ENCODE results near the gene SOX11.

The SOX11 gene

GRCh38 chr2:5691221-5691984, 781 bp upstream of the SOX11 start:
- no peak for DNase-seq (ENCODE audit: extremely low read depth in 1 of 2, low read depth in 1 of 2)

DNA sequence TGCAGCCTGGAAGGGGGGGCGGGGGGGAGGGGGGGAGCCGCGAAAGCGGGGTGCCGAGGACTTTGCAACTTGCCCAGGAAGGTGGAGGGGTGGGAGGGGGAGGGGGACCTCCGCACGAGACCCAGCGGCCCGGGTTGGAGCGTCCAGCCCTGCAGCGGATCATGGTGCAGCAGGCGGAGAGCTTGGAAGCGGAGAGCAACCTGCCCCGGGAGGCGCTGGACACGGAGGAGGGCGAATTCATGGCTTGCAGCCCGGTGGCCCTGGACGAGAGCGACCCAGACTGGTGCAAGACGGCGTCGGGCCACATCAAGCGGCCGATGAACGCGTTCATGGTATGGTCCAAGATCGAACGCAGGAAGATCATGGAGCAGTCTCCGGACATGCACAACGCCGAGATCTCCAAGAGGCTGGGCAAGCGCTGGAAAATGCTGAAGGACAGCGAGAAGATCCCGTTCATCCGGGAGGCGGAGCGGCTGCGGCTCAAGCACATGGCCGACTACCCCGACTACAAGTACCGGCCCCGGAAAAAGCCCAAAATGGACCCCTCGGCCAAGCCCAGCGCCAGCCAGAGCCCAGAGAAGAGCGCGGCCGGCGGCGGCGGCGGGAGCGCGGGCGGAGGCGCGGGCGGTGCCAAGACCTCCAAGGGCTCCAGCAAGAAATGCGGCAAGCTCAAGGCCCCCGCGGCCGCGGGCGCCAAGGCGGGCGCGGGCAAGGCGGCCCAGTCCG, 540 bp downstream of the SOX11 start:
- no peak for DNase-seq (ENCODE audit: extremely low read depth in 1 of 2, low read depth in 1 of 2)

GRCh38 chr2:5693287-5694201, 1.4 kb downstream of the SOX11 start:
- no peak for DNase-seq (ENCODE audit: extremely low read depth in 1 of 2, low read depth in 1 of 2)

DNA sequence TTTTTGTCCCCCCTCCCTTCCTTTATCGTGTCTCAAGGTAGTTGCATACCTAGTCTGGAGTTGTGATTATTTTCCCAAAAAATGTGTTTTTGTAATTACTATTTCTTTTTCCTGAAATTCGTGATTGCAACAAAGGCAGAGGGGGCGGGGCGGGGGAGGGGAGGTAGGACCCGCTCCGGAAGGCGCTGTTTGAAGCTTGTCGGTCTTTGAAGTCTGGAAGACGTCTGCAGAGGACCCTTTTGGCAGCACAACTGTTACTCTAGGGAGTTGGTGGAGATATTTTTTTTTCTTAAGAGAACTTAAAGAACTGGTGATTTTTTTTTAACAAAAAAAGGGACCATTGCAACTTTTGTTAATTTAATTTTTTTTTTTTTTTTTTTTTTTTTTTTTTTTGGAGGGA, 2.1 kb downstream of the SOX11 start:
- no peak for DNase-seq (ENCODE audit: extremely low read depth in 1 of 2, low read depth in 1 of 2)

- no peak for DNase-seq (ENCODE audit: extremely low read depth in 1 of 2, low read depth in 1 of 2)
Observed at GRCh38 chr2:5695654-5696403, 3.6 kb downstream of the SOX11 start.

- no peak for DNase-seq (ENCODE audit: extremely low read depth in 1 of 2, low read depth in 1 of 2)
Observed at GRCh38 chr2:5696404-5696944, 4.3 kb downstream of the SOX11 start.

GRCh38 chr2:5696945-5697521, 4.8 kb downstream of the SOX11 start:
- no peak for DNase-seq (ENCODE audit: extremely low read depth in 1 of 2, low read depth in 1 of 2)

- DNase-seq (ENCODE audit: extremely low read depth in 1 of 2, low read depth in 1 of 2) = no peak
Observed at GRCh38 chr2:5697562-5697961, 5.4 kb downstream of the SOX11 start.

DNA sequence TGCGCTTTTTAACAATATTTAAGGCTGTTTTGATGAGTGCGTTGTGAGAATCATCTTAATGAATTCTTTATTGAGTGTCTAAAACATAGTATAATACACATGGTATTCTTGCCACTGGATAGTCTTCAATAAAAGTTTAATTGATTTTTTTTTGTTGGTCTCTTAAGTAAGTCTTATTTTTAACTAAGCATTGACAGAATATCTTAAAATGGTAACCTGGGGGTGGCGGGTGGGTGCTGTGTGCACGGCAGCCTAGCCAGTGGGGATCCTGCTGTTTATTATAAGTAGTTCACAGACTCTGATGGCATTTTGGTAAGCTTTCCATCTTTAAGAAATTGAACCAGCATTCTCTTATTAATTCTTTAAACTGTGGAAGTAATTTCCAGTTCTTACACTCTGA, 6.0 kb downstream of the SOX11 start:
- no peak for DNase-seq (ENCODE audit: extremely low read depth in 1 of 2, low read depth in 1 of 2)

DNA sequence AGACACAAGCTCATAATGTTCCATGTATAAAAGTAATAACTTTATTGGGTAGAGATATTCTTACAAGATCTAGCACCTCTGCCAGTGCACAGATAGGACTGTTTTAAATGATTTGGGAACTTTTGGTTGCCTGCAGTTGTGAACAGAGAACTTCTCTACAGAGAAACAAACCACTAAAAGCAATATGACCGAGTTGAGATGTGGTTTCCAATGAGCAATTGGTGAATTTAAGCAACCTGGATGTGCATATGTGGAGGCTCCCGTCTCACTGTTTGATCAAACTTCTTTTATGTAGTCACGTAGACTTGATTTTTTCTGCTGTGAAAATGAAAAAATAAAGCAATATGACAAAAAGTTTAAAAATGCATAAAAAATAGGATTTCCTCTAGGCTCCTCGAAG, 7.8 kb downstream of the SOX11 start:
- DNase-seq (ENCODE audit: extremely low read depth in 1 of 2, low read depth in 1 of 2) = no peak

GRCh38 chr2:5700551-5700950, 8.4 kb downstream of the SOX11 start:
- no peak for DNase-seq (ENCODE audit: extremely low read depth in 1 of 2, low read depth in 1 of 2)

DNA sequence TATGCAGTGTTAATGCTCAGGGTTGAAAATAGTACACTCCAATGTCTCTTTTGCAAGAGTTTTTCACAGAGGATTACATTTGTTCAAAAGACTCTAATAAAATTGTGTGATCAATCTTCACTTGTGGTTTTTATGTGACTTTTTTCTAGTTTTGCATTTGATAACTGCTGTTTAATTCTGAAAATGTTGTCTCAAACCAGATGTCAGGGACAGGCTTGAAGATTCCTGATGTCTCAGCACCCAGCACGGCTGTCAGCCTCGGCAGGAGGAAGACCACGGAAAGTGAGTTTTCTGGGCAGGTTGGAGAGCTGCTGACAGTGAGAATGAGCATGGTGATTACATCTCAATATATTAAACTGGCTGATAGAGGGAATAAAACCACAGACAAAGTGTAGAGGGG, 9.1 kb downstream of the SOX11 start:
- DNase-seq (ENCODE audit: extremely low read depth in 1 of 2, low read depth in 1 of 2) = no peak

GRCh38 chr2:5703166-5703565, 11.0 kb downstream of the SOX11 start:
- DNase-seq (ENCODE audit: extremely low read depth in 1 of 2, low read depth in 1 of 2) = no peak

GRCh38 chr2:5705490-5705889, 13.3 kb downstream of the SOX11 start:
- no peak for DNase-seq (ENCODE audit: extremely low read depth in 1 of 2, low read depth in 1 of 2)

GRCh38 chr2:5706717-5707455, 14.7 kb downstream of the SOX11 start:
- DNase-seq (ENCODE audit: extremely low read depth in 1 of 2, low read depth in 1 of 2) = no peak

DNA sequence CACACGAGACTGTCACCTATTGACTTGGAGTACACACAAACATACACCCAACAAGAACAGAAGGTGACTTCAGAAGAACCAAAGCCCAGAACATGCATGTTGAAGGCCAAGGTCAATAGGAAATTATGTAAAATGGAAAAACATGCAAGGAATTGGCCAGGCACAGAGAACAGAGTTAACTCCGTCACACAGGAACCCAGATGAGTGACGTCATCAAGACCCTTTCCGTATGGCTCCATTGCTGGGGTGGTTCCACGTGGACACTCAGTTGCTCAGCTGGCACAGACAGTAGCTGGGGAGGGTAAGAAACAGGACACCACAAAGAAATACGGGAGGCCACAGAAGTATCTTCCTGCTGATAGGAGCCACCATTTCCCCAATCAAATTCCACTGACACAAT, 18.4 kb downstream of the SOX11 start:
- DNase-seq (ENCODE audit: extremely low read depth in 1 of 2, low read depth in 1 of 2) = no peak

DNA sequence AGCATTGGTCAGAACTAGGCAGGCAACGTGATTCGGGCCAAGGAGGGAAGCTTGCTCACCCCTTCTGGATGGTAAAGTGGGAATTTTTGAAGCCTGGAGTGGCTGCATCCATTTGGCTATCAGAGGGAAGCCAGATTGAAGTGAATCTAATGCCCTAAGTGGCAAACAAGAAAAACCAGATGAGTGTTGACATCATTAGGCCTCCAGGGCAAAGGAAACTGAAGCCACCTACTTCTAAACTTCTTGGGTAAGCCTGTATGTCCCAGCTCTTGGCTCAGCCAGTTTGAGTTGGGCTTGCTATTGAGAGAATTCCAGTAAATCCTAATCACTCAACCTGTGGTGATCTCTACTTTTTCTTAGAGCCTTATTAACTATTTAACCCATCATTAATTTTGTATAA, 20.9 kb downstream of the SOX11 start:
- DNase-seq (ENCODE audit: extremely low read depth in 1 of 2, low read depth in 1 of 2) = no peak

- no peak for DNase-seq (ENCODE audit: extremely low read depth in 1 of 2, low read depth in 1 of 2)
Observed at GRCh38 chr2:5719629-5720334, 27.6 kb downstream of the SOX11 start.

DNA sequence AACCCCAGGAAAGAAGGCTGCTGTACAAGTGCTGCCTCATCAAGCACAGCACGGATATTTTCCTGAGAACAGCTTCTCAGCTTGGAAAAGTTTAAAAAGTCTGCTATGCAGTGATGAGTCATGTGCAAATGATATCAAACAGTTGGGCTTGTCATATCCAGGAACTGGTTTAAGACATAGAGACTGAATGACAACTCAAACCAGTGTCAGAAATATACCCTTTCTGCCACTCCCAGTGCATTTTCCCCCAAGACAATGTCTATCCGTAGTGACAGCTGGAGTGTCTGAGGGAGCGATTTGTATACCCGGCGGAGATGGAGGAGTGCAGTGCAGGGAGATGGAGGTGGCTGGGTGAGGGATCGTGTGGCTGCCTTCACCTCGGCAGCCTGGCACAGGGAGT, 28.2 kb downstream of the SOX11 start:
- DNase-seq (ENCODE audit: extremely low read depth in 1 of 2, low read depth in 1 of 2) = no peak

Measured in activated CD8-positive, alpha-beta memory T cell treated with anti-CD3 and anti-CD28 coated beads for 1 hour (primary cell).